T-helper 1 cell (primary cell): ENCODE results near the gene ATP6V1C2.
"Not testable (repeated sequence)": the region's sequence is repeated elsewhere in the genome, so short reads cannot be mapped to it uniquely, and the experiment has no call there.

Experiments used
- DNase-seq, 5 donors: peaks; one replicate each; pipeline ENCODE4 v3.0.0-alpha.2; 2012 to 2020

The ATP6V1C2 gene

DNA sequence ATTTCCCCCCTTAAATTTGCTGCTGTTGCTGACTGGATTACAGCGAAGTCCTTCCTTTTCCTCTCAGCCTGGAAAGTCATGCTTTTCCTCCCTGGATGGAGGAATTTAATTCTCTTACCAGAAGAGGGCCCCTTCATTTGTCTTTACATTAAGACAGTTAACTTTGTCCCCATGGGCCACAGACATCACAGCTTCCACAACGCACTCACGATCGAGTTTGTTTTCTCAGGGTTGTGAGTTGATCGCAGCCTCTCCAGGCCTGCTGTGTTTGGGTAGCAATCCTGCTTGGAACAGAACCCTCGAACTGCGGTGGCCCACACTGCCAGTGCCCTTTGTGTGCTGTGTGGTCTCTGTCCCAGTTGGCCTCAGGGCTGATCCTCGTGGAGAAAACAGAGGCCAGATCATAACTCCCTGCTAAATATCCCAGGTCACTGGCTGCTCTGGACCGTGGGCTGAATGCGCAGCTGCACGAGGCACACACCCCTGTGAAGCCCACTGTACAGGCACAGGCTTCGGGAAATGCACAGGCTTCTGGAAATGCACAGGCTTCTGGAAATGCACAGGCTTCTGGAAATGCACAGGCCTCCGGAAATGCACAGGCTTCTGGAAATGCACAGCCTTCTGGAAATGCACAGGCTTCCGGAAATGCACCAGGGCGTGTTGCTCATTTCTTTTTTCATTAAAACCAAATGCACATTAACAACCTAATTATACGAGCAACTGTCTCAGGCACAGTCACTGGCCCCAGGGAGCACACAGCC, 93.3 kb downstream of the ATP6V1C2 start:
- DNase-seq, result no peak

GRCh38 chr2:10817413-10817812, 96.0 kb downstream of the ATP6V1C2 start:
- no peak for DNase-seq

DNA sequence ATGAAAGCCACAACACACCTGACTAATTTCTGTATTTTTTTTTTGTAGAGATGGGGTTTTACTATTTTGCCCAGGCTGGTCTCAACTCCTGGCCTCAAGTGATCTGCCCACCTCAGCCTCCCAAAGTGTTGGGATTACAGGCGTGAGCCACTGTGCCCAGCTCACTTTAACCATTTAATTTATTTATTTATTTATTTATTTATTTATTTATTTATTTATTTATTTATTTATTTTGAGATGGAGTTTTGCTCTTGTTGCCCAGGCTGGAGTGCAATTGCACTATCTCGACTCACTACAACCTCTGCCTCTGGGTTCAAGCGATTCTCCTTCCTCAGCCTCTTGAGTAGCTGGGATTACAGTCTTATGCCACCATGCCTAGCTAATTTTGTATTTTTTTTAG, 96.9 kb downstream of the ATP6V1C2 start:
- not testable (repeated sequence) for DNase-seq

GRCh38 chr2:10818984-10819383, 97.6 kb downstream of the ATP6V1C2 start:
- no peak for DNase-seq

DNA sequence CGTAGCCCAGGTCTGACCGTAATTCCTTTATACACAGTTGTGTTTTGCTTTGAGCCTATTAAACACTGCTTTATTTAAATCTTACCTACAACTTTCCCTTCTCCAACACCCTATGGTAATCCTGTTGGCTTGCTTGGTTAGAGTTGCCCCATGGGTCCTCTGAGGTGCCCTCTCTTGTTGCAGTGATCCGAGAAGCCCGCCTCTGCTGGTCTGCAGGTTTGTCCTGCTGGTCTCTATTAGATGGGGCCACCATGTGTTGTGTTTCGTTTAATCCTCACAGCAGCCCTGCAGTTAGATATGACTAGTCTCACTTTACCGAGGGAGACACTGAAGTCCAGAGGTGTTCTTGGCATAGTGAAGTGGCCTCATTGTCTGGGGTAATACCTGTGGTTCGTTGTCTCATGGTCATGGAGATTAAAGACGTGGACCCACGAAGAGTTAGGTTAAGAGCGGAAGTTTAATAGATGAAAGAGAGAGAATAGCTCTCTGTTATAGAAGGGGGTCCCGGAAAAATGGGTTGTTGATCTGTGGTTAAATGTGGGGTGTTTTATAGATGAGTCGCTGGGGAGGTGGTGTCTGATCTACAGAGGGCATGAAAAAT, 98.4 kb downstream of the ATP6V1C2 start:
- no peak for DNase-seq

DNA sequence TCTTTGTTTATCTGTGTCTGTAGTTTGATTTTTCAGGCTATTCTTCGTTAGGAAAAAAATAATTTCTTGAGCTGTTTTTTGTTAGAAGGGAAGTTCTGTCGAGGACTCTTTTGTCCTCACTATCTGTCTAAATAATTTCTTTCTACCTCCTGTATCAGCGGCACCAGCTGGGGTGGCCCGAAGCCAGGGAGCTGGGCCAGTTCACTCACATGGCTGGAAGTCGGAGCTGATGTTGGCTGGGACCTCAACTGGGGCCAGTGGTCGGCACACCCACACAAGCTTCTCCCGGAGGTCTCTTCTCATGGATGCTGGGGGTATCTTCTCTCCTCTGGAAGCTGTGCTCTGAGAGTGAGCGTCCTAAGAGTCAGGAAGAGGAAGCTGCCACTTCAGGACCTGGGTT, 99.1 kb downstream of the ATP6V1C2 start:
- no peak for DNase-seq

DNA sequence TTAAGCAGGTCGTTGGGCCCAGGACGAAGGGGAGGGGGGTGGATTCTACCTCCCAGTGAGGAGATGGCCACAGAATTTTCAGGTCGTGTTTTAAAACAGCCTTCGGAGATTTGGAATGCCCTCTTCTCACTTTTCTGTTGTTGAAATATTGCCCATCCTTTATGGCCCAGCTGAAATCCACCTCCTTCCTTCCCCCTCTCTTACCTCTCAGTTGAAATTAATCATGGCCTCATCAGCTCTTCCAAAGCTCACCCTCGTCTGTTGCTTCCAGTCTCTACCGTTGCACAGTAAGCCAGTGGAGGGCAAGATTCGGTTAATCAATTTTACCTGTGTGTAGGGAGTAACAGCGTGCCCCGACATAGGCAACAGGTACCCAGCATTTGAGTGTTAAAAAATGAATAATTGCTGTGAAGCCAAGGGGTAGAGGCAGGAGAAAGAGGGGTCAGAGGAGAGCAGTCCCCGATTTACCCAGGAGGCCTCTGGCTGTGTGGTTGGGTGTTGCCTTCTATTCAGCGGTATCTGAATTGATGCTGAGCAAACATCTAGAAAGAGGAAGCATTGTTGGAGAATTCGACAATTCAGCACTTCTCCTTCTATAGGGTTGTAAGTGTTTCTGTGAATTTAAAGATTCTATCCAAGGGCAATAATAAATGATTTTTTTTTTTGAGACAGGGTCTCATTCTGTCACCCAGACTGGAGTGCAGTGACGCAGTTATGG, 99.7 kb downstream of the ATP6V1C2 start:
- no peak for DNase-seq

- DNase-seq, result no peak
Observed at GRCh38 chr2:10824191-10824590, 102.8 kb downstream of the ATP6V1C2 start.

GRCh38 chr2:10826026-10826425, 104.6 kb downstream of the ATP6V1C2 start:
- no peak for DNase-seq

- DNase-seq, result no peak
Observed at GRCh38 chr2:10826625-10827024, 105.2 kb downstream of the ATP6V1C2 start.

GRCh38 chr2:10828346-10828745, 106.9 kb downstream of the ATP6V1C2 start:
- DNase-seq, result no peak

GRCh38 chr2:10829299-10829698, 107.9 kb downstream of the ATP6V1C2 start:
- DNase-seq, result no peak

GRCh38 chr2:10830203-10830602, 108.8 kb downstream of the ATP6V1C2 start:
- no peak for DNase-seq

DNA sequence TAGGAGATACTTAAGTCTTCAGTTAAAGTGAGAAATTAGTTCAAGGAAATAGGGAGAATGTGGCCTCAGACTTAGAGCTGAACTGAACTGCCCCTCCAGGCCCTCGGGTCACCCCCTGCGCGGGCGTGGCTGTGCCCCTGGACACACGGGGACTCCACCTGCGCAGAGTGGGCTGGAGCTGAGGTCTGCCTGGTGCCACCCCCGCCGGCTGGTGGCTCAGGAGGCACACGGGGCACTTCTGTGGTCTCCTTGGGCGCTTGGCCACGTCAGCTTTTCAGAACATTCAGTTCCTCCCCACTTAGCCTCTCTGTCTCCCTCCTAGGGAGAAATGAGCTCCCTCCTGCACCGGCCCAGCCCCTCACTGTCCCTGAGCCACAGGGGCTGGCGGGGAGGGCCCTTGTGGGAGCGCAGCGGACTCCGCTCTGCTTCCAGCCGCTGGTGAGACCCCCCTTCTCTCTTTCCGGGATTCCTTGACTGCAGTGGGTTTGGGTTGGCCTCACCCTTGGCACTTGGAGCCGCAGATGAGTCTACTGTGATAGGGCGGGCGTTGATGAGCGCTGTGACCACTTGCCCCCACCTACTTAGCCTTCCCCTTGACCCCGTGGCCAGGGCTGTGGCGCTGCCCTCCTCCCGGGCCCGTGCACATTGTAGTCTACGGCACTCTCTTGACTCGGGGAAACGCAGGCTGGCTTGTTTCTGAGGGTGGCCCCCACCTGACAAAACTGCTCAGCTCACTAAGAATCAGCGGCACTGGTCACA, 109.4 kb downstream of the ATP6V1C2 start:
- DNase-seq, result no peak

DNA sequence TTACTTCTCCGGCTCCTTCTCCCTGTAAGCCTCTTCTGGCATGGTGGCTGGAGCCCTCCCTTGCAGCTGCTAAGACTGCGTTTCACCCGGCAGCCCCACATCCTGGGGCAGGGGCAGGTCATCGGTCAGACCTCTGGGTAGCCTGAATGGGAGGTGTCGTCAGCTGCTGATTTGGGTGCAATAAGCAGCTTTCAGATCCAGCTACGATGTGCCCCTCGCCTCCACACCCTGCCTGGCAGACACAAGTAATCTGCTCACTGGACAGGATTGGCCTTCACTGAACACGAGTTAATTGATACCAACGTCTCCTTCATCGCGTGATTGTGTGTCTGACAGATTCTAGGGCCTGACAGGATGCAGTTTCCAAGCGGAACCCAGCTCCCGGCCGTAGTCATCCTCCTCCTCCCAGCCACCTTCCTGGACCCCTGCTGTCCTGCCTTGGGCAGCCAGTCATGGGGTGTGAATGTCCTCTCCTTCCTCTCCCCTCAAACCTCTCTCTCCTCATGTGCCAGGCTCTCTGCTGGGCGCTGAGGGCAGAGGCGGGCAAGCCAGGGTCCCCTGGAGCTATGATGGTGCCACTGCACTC, 110.1 kb downstream of the ATP6V1C2 start:
- DNase-seq, result no peak

GRCh38 chr2:10832203-10832936, 110.9 kb downstream of the ATP6V1C2 start:
- DNase-seq, result peak; percentile 55 to 79 (median 72)

- DNase-seq, result no peak
Observed at GRCh38 chr2:10833021-10833420, 111.6 kb downstream of the ATP6V1C2 start.

- no peak for DNase-seq
Observed at GRCh38 chr2:10834068-10834655, 112.7 kb downstream of the ATP6V1C2 start.
